Suprapubic skin (tissue), 3 donors: Measurements from ENCODE around the gene COPS3.

Experiments used
- EP300 ChIP-seq: sonication (generic); formaldehyde crosslinking; IDR thresholded peaks from one replicate; pipeline ENCODE4 v1.6.1; 2017; ENCODE audit warnings: antibody characterized with exemption
- TF ChIP-seq, protein P1 (sequence below), 2 donors: fragments of 200-600 bp in 1 of 2; fragments of 450-650 bp in 1 of 2; sonication (generic) in 1 of 2; IDR thresholded peaks; one replicate each; pipeline ENCODE4 v1.5.1; 2016 to 2019; ENCODE audit warnings: antibody characterized with exemption in 2 of 2, mild to moderate bottlenecking in 1 of 2, moderate library complexity in 1 of 2

DNA sequence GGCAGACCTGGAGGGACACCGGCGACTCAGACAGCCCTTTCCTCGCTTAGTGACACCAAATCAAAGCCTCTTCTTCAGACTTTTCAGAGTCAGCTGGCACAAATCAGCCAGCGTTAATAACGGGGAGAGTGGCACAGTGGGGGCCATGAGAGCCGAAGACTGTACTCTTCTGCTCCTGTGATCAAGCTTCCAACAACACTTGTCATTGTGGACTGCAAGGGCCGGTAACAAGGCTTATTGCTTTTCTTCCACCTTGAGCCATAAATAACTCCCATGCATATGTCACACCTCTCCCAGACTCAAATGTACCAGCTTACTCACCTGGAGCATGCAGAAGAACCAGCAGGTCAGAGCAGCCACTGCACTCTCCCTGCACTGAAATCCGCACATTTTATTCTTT lies 56.9 kb downstream of the COPS3 start:
- TF ChIP-seq, protein P1, sequence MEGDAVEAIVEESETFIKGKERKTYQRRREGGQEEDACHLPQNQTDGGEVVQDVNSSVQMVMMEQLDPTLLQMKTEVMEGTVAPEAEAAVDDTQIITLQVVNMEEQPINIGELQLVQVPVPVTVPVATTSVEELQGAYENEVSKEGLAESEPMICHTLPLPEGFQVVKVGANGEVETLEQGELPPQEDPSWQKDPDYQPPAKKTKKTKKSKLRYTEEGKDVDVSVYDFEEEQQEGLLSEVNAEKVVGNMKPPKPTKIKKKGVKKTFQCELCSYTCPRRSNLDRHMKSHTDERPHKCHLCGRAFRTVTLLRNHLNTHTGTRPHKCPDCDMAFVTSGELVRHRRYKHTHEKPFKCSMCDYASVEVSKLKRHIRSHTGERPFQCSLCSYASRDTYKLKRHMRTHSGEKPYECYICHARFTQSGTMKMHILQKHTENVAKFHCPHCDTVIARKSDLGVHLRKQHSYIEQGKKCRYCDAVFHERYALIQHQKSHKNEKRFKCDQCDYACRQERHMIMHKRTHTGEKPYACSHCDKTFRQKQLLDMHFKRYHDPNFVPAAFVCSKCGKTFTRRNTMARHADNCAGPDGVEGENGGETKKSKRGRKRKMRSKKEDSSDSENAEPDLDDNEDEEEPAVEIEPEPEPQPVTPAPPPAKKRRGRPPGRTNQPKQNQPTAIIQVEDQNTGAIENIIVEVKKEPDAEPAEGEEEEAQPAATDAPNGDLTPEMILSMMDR (IDR thresholded peaks at IDR 0.05) = no peak
- no peak for TF ChIP-seq EP300
